Naive thymus-derived CD4-positive, alpha-beta T cell (primary cell): ENCODE results near the gene HOMER2. TPM values are rescaled to one million over a fixed set of nuclear protein-coding genes. Genes with fewer than 3 reads are reported as not detected.

Experiments
- ATAC-seq: fragments of 150-1000 bp; cut with Tn5 transposase; 2 replicates; pipeline ENCODE4 v1.10.0; 2021; ENCODE audit warnings: mild to moderate bottlenecking, moderate library complexity
- CTCF ChIA-PET: fragments of 350-600 bp; sonication (Branson Sonifier 250); formaldehyde crosslinking; loops from one replicate; lab custom pipeline; 2021; ENCODE audit warnings: antibody characterized with exemption; lab: Charles Lee
- POLR2A ChIA-PET: fragments of 350-600 bp; sonication (Branson Sonifier 250); formaldehyde crosslinking; loops from one replicate; lab custom pipeline; 2021; ENCODE audit warnings: antibody characterized with exemption, inconsistent platforms; lab: Charles Lee
- DNase-seq, 9 donors: peaks; one replicate each; pipeline versions ENCODE4 v3.0.0 to v3.0.0-alpha.2; 2020 to 2022; ENCODE audit warnings: mixed read lengths in 1 of 9
- H3K27ac ChIP-seq: one replicate; pipeline ENCODE4 v1.7.0; 2013; ENCODE audit warnings: mild to moderate bottlenecking, low read depth, low read length, moderate library complexity
- H3K27me3 ChIP-seq, 2 donors: one replicate each; pipeline ENCODE4 v1.7.0; 2013; ENCODE audit warnings: low read length in 2 of 2, mild to moderate bottlenecking in 2 of 2, moderate library complexity in 2 of 2; ENCODE audit not compliant: control insufficient read depth in 2 of 2, insufficient read depth in 2 of 2
- H3K36me3 ChIP-seq, 3 experiments: 1 replicate in 2 of 3; 2 replicates in 1 of 3; pipeline ENCODE4 v1.7.0; 2013; ENCODE audit warnings: low read length in 3 of 3, mild to moderate bottlenecking in 3 of 3, moderate library complexity in 1 of 3; ENCODE audit not compliant: insufficient read depth in 3 of 3, control insufficient read depth in 2 of 3
- H3K4me1 ChIP-seq, 2 donors: one replicate each; pipeline ENCODE4 v1.7.0; 2013; ENCODE audit warnings: low read length in 2 of 2, mild to moderate bottlenecking in 2 of 2, moderate library complexity in 1 of 2; ENCODE audit not compliant: control insufficient read depth in 2 of 2, insufficient read depth in 2 of 2
- H3K4me3 ChIP-seq: 2 replicates; pipeline ENCODE4 v1.7.0; 2013; ENCODE audit warnings: mild to moderate bottlenecking, low read length
- H3K9me3 ChIP-seq, 3 experiments: 1 replicate in 2 of 3; 2 replicates in 1 of 3; pipeline ENCODE4 v1.7.0; 2013; ENCODE audit warnings: low read length in 3 of 3; ENCODE audit not compliant: control insufficient read depth in 2 of 3
- H3K27ac Mint-ChIP-seq, 9 donors: one replicate each; pipeline ENCODE4 v1.8.0; 2020 to 2022; ENCODE audit warnings: mixed read lengths in 9 of 9, mild to moderate bottlenecking in 8 of 9, moderate library complexity in 5 of 9, inconsistent platforms in 2 of 9
- H3K27me3 Mint-ChIP-seq, 5 donors: one replicate each; pipeline ENCODE4 v1.8.0; 2021 to 2022; ENCODE audit warnings: mixed read lengths in 5 of 5, mild to moderate bottlenecking in 1 of 5
- H3K36me3 Mint-ChIP-seq, 5 donors: one replicate each; pipeline ENCODE4 v1.8.0; 2020 to 2022; ENCODE audit warnings: mixed read lengths in 5 of 5, mild to moderate bottlenecking in 3 of 5, inconsistent platforms in 1 of 5
- H3K4me1 Mint-ChIP-seq, 7 donors: one replicate each; pipeline ENCODE4 v1.8.0; 2020 to 2022; ENCODE audit warnings: mixed read lengths in 7 of 7, mild to moderate bottlenecking in 3 of 7, inconsistent platforms in 1 of 7
- H3K4me3 Mint-ChIP-seq, 10 donors: one replicate each; pipeline ENCODE4 v1.8.0; 2020 to 2022; ENCODE audit warnings: mild to moderate bottlenecking in 10 of 10, mixed read lengths in 10 of 10, moderate library complexity in 6 of 10, inconsistent platforms in 2 of 10
- H3K9me3 Mint-ChIP-seq, 11 donors: one replicate each; pipeline ENCODE4 v1.8.0; 2020 to 2022; ENCODE audit warnings: mixed read lengths in 11 of 11, mild to moderate bottlenecking in 4 of 11, inconsistent platforms in 1 of 11, moderate library complexity in 1 of 11
- intact Hi-C, 2 donors: fragments of 100-400 bp; cut with micrococcal nuclease; formaldehyde crosslinking; loops; one replicate each; pipeline ENCODE4 v1.15.1; 2023
- polyA plus RNA-seq, 2 donors: library from polyadenylated mRNA; unstranded; fragments of 300-500 nt; fragmentation: Illumina TruSeq; gene quantifications; one replicate each; pipeline ENCODE4 v1.2.3, GENCODE V29; 2021
- total RNA-seq, 6 experiments: library from RNA in 5 of 6; stranded (reverse) in 5 of 6; gene quantifications; 1 replicate in 5 of 6; 2 replicates in 1 of 6; pipeline ENCODE4 v1.2.3 and lab custom pipeline; 2021 to 2026

The HOMER2 gene
- total and polyA plus RNA-seq, 7 experiments from 2014 or later = 3.8 to 29.1 (median 4.8) TPM

- no peaks in the 10 kb centered on the region for H3K36me3 ChIP-seq
- ChIA-PET POLR2A (no interaction called here), CTCF (no interaction called here)
- H3K27ac ChIP-seq = no peak overlapping the region
- intact Hi-C loops = no loop called here
- Mint-ChIP-seq H3K4me1 (no peaks in the 10 kb centered on the region), H3K27me3 (peaks cover 0 to 10% (median under 1%) of the 10 kb centered on the region in 5 donors), H3K9me3 (no peaks in the 10 kb centered on the region), H3K4me3 (no peak overlapping the region), H3K36me3 (no peaks in the 10 kb centered on the region), H3K27ac (no peak overlapping the region)
- no peaks in the 10 kb centered on the region for H3K27me3 ChIP-seq
- H3K9me3 ChIP-seq = no peaks in the 10 kb centered on the region
- no peak for ATAC-seq
- no peaks in the 10 kb centered on the region for H3K4me1 ChIP-seq
- H3K4me3 ChIP-seq = no peak overlapping the region
- no peak for DNase-seq
Observed at GRCh38 chr15:82918607-82919230, 33.8 kb downstream of the HOMER2 start.

- H3K27me3 Mint-ChIP-seq = peaks cover 0 to 10% (median 4%) of the 10 kb centered on the region in 5 donors
- no peaks in the 10 kb centered on the region for H3K36me3 Mint-ChIP-seq
- DNase-seq (no peak), ATAC-seq (no peak)
- Histone ChIP-seq H3K27me3 (no peaks in the 10 kb centered on the region), H3K9me3 (no peaks in the 10 kb centered on the region), H3K27ac (no peak overlapping the region), H3K36me3 (no peaks in the 10 kb centered on the region), H3K4me3 (no peak overlapping the region), H3K4me1 (no peaks in the 10 kb centered on the region)
- H3K4me1 Mint-ChIP-seq = no peaks in the 10 kb centered on the region
- POLR2A ChIA-PET = no interaction called here
- H3K27ac Mint-ChIP-seq = no peak overlapping the region
- H3K4me3 Mint-ChIP-seq = no peak overlapping the region
- intact Hi-C loops = no loop called here
- CTCF ChIA-PET = no interaction called here
- no peaks in the 10 kb centered on the region for H3K9me3 Mint-ChIP-seq
Observed at GRCh38 chr15:82918162-82918561, 34.4 kb downstream of the HOMER2 start.

GRCh38 chr15:82917249-82917648 is 35.3 kb downstream of the HOMER2 start:
- Mint-ChIP-seq H3K9me3 (no peaks in the 10 kb centered on the region), H3K36me3 (no peaks in the 10 kb centered on the region)
- H3K9me3 ChIP-seq = no peaks in the 10 kb centered on the region

GRCh38 chr15:82916161-82916952 is 36.2 kb downstream of the HOMER2 start:
- no peaks in the 10 kb centered on the region for H3K9me3 ChIP-seq
- H3K4me3 Mint-ChIP-seq = no peak overlapping the region
- intact Hi-C loops = no loop called here
- ATAC-seq = no peak
- no peaks in the 10 kb centered on the region for H3K36me3 ChIP-seq
- H3K9me3 Mint-ChIP-seq = no peaks in the 10 kb centered on the region
- ChIA-PET POLR2A (no interaction called here), CTCF (no interaction called here)
- H3K4me1 ChIP-seq = no peaks in the 10 kb centered on the region
- peaks cover 0 to 1% (median 0%) of the 10 kb centered on the region in 7 donors for H3K4me1 Mint-ChIP-seq
- no peak overlapping the region for H3K27ac ChIP-seq
- H3K4me3 ChIP-seq = no peak overlapping the region
- no peaks in the 10 kb centered on the region for H3K36me3 Mint-ChIP-seq
- no peak overlapping the region for H3K27ac Mint-ChIP-seq
- no peaks in the 10 kb centered on the region for H3K27me3 ChIP-seq
- peaks cover 0 to 11% (median 5%) of the 10 kb centered on the region in 5 donors for H3K27me3 Mint-ChIP-seq
- DNase-seq = no peak

More at GRCh38 chr15:82917249-82917648, 35.3 kb downstream of the HOMER2 start:
- ChIA-PET CTCF (no interaction called here), POLR2A (no interaction called here)
- Mint-ChIP-seq H3K4me1 (no peaks in the 10 kb centered on the region), H3K27ac (no peak overlapping the region), H3K4me3 (no peak overlapping the region), H3K27me3 (peaks cover 0 to 7% (median 5%) of the 10 kb centered on the region in 5 donors)
- Histone ChIP-seq H3K4me3 (no peak overlapping the region), H3K27me3 (no peaks in the 10 kb centered on the region), H3K36me3 (no peaks in the 10 kb centered on the region), H3K4me1 (no peaks in the 10 kb centered on the region), H3K27ac (no peak overlapping the region)
- intact Hi-C loops = no loop called here
- ATAC-seq = no peak
- DNase-seq = no peak

GRCh38 chr15:82914396-82914795 is 38.1 kb downstream of the HOMER2 start:
- POLR2A ChIA-PET = no interaction called here
- H3K36me3 Mint-ChIP-seq = peaks cover 0 to 2% (median 1%) of the 10 kb centered on the region in 5 donors
- ATAC-seq = no peak
- no peak overlapping the region for H3K4me3 Mint-ChIP-seq
- H3K27ac Mint-ChIP-seq = no peak overlapping the region
- H3K9me3 Mint-ChIP-seq = peaks cover 0 to 6% (median 2%) of the 10 kb centered on the region in 11 donors
- Histone ChIP-seq H3K36me3 (no peaks in the 10 kb centered on the region), H3K27ac (no peak overlapping the region), H3K9me3 (peaks cover 0 to under 1% (median 0%) of the 10 kb centered on the region in 3 experiments), H3K4me1 (no peaks in the 10 kb centered on the region), H3K27me3 (no peaks in the 10 kb centered on the region), H3K4me3 (no peak overlapping the region)
- H3K27me3 Mint-ChIP-seq = peaks cover 0 to 16% (median 5%) of the 10 kb centered on the region in 5 donors
- H3K4me1 Mint-ChIP-seq = peaks cover 0 to 7% (median 0%) of the 10 kb centered on the region in 7 donors
- intact Hi-C loops = no loop called here
- DNase-seq = no peak
- CTCF ChIA-PET = interaction anchor here (0.6 kb wide), 1 partner anchor 231 kb away, joined by 3 read pairs; no protein-coding TSS in a partner anchor

GRCh38 chr15:82911458-82911857 is 41.1 kb downstream of the HOMER2 start:
- Histone ChIP-seq H3K36me3 (no peaks in the 10 kb centered on the region), H3K27ac (no peak overlapping the region), H3K4me3 (no peak overlapping the region), H3K4me1 (no peaks in the 10 kb centered on the region), H3K9me3 (peaks cover 0 to 9% (median 0%) of the 10 kb centered on the region in 3 experiments), H3K27me3 (no peaks in the 10 kb centered on the region)
- CTCF ChIA-PET = no interaction called here
- Mint-ChIP-seq H3K27me3 (peaks cover 0 to 26% (median 5%) of the 10 kb centered on the region in 5 donors), H3K36me3 (peaks cover 0 to 9% (median 4%) of the 10 kb centered on the region in 5 donors), H3K9me3 (peaks cover 8 to 30% (median 17%) of the 10 kb centered on the region in 11 donors), H3K4me3 (no peak overlapping the region), H3K27ac (no peak overlapping the region), H3K4me1 (peaks cover 0 to 7% (median 0%) of the 10 kb centered on the region in 7 donors)
- ATAC-seq (no peak), DNase-seq (no peak)
- intact Hi-C loops = no loop called here
- POLR2A ChIA-PET = no interaction called here
